Karpas-422 (cell line): ENCODE measurements around the gene MFRP. TPM values are rescaled to one million over a fixed set of nuclear protein-coding genes. Genes with fewer than 3 reads are reported as not detected.

Experiments used
- DNase-seq: peaks from one replicate; pipeline ENCODE4 v3.0.0-alpha.2; 2015
- H2AFZ ChIP-seq: fragments of 200-600 bp; sonication (generic); 2 replicates; pipeline ENCODE4 v1.6.1; 2014; ENCODE audit warnings: antibody characterized with exemption, low read length, mixed read lengths
- H3K27ac ChIP-seq: fragments of 200-600 bp; sonication (generic); 2 replicates; pipeline ENCODE4 v1.5.1; 2014; ENCODE audit warnings: mild to moderate bottlenecking, low read length, moderate library complexity
- H3K27me3 ChIP-seq: fragments of 200-600 bp; sonication (generic); 2 replicates; pipeline ENCODE4 v1.6.1; 2014; ENCODE audit warnings: low read length, mixed read lengths
- H3K36me3 ChIP-seq: fragments of 200-600 bp; sonication (generic); 2 replicates; pipeline ENCODE4 v1.6.1; 2014; ENCODE audit warnings: low read length, mixed read lengths; ENCODE audit not compliant: insufficient read depth
- H3K4me1 ChIP-seq: fragments of 200-600 bp; sonication (generic); 2 replicates; pipeline ENCODE4 v1.6.1; 2014; ENCODE audit warnings: mild to moderate bottlenecking, low read length, mixed read lengths
- H3K4me2 ChIP-seq: fragments of 200-600 bp; sonication (generic); 2 replicates; pipeline ENCODE4 v1.6.1; 2014; ENCODE audit warnings: low read length, low read depth, mild to moderate bottlenecking; ENCODE audit not compliant: poor library complexity, severe bottlenecking
- H3K4me3 ChIP-seq: fragments of 200-600 bp; sonication (generic); 2 replicates; pipeline ENCODE4 v1.5.1; 2014; ENCODE audit warnings: mild to moderate bottlenecking, antibody characterized with exemption, low read length, mixed read lengths
- H3K79me2 ChIP-seq: fragments of 200-600 bp; sonication (generic); 2 replicates; pipeline ENCODE4 v1.6.1; 2014; ENCODE audit warnings: mild to moderate bottlenecking, low read length, mixed read lengths
- H3K9ac ChIP-seq: fragments of 200-600 bp; sonication (generic); 2 replicates; pipeline ENCODE4 v1.6.0; 2014; ENCODE audit warnings: low read length
- H3K9me2 ChIP-seq: fragments of 200-600 bp; sonication (generic), shearing (Covaris generic); replicated peaks from 2 replicates; pipeline ENCODE4 v1.6.0; 2014; ENCODE audit warnings: mild to moderate bottlenecking, low read length, moderate library complexity; ENCODE audit not compliant: insufficient read depth
- H3K9me3 ChIP-seq: fragments of 300-700, 200-600 bp; sonication (generic); 2 replicates; pipeline ENCODE4 v1.6.1; 2014; ENCODE audit warnings: low read length, mixed read lengths
- H4K20me1 ChIP-seq: fragments of 200-600 bp; sonication (generic); 2 replicates; pipeline ENCODE4 v1.6.1; 2014; ENCODE audit warnings: mild to moderate bottlenecking, antibody characterized with exemption, low read length, low read depth; ENCODE audit not compliant: insufficient read depth
- total RNA-seq: library from RNA; depleted of rRNA; stranded (reverse); fragments of >200 nt; shearing (Covaris generic); gene quantifications from 2 replicates; pipeline ENCODE4 v1.2.3, GENCODE V29; 2014; ENCODE audit warnings: low replicate concordance

The MFRP gene
- total RNA-seq, 1 experiment from 2014 or later: not detected

GRCh38 chr11:119332111-119332765 is 14.3 kb downstream of the MFRP start:
- H3K4me2 ChIP-seq: no peak overlapping the region

GRCh38 chr11:119330237-119330636 is 16.3 kb downstream of the MFRP start:
- Histone ChIP-seq H4K20me1 (no peaks in the 10 kb centered on the region), H3K36me3 (no peaks in the 10 kb centered on the region), H3K27me3 (no peaks in the 10 kb centered on the region), H3K4me3 (no peak overlapping the region), H3K9me3 (no peaks in the 10 kb centered on the region), H3K79me2 (peaks cover 7% of the 10 kb centered on the region; the same call in 1 of the 2 replicates), H3K9me2 (no peaks in the 10 kb centered on the region), H3K27ac (no peak overlapping the region), H3K9ac (no peak overlapping the region), H3K4me2 (no peak overlapping the region), H3K4me1 (peaks cover 7% of the 10 kb centered on the region), H2AFZ (no peak overlapping the region)
- DNase-seq: no peak

More at GRCh38 chr11:119332111-119332765, 14.3 kb downstream of the MFRP start:
- Histone ChIP-seq H3K4me3 (no peak overlapping the region), H3K9me3 (no peaks in the 10 kb centered on the region), H3K4me1 (peaks cover 12% of the 10 kb centered on the region), H3K79me2 (peaks cover 10% of the 10 kb centered on the region; the same call in 1 of the 2 replicates), H3K27me3 (no peaks in the 10 kb centered on the region), H3K36me3 (no peaks in the 10 kb centered on the region), H3K27ac (no peak overlapping the region), H4K20me1 (no peaks in the 10 kb centered on the region), H3K9me2 (no peaks in the 10 kb centered on the region), H3K9ac (no peak overlapping the region), H2AFZ (no peak overlapping the region)
- DNase-seq: no peak

GRCh38 chr11:119329320-119329719 is 17.2 kb downstream of the MFRP start:
- no peak for DNase-seq
- Histone ChIP-seq H3K79me2 (no peaks in the 10 kb centered on the region), H3K9me3 (no peaks in the 10 kb centered on the region), H3K4me1 (peaks cover 8% of the 10 kb centered on the region), H3K4me3 (no peak overlapping the region), H3K9me2 (no peaks in the 10 kb centered on the region), H3K36me3 (no peaks in the 10 kb centered on the region), H4K20me1 (no peaks in the 10 kb centered on the region), H3K27me3 (no peaks in the 10 kb centered on the region), H3K27ac (no peak overlapping the region), H3K4me2 (no peak overlapping the region), H3K9ac (no peak overlapping the region), H2AFZ (no peak overlapping the region)

DNA sequence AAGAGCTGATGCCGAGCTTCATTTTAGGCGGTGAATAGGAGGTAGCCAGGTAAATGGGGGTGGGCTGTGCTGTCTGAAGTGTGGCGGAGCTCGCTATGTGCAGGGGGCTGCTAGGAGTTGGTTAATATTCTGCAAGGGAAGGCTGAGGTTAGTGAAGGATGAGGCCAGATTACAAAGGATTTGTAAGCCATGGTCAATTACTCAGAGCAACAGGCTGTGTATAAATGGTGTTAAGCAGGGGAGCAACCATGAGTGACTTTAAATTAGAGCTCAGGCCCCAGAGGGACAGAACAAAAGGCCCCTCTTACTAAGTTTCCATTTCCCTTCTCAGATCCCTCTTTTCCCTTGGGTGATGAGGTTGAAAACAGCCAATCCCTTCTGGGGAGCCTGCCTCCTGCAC is 22.3 kb downstream of the MFRP start:
- Histone ChIP-seq H3K27ac (peak overlapping the region; percentile 64), H3K9me2 (no peaks in the 10 kb centered on the region), H3K9me3 (no peaks in the 10 kb centered on the region), H3K9ac (no peak overlapping the region), H3K4me3 (peak overlapping the region; percentile 34; the same call in 1 of the 2 replicates), H3K4me2 (peak overlapping the region; percentile 42), H3K79me2 (no peaks in the 10 kb centered on the region), H3K27me3 (no peaks in the 10 kb centered on the region), H4K20me1 (no peaks in the 10 kb centered on the region), H3K4me1 (peaks cover 41% of the 10 kb centered on the region), H3K36me3 (no peaks in the 10 kb centered on the region), H2AFZ (no peak overlapping the region)
- peak; percentile 83 for DNase-seq

DNA sequence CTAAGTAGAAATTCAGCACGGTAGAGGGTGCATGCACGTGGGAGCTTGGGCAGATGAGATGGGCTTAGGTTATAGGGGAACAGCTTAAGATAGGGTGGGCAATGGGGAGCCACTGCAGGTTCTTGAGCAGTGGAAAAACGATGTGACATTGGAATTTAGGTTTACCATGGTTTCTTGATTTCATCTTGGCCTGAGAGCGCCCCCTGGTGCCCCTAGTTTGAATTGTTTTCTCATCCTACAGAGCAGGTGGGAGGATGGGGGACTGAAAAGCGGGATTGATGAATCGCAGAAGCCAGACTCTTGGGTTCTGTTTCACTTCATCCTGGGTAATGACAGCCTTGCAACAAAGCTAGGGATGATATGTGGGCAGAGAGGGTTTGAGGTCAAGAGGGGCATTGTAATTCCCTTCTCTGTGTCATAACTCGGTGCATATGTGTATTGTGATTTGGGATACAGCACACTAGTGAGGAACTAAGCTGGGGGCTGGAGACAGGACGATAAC is 22.9 kb downstream of the MFRP start:
- H3K9ac ChIP-seq: no peak overlapping the region
- H3K36me3 ChIP-seq: no peaks in the 10 kb centered on the region
- H3K9me2 ChIP-seq: no peaks in the 10 kb centered on the region
- H3K27ac ChIP-seq: peak overlapping the region; percentile 64
- DNase-seq: peak; percentile 83
- H3K4me1 ChIP-seq: peaks cover 47% of the 10 kb centered on the region
- H3K27me3 ChIP-seq: no peaks in the 10 kb centered on the region
- H3K9me3 ChIP-seq: no peaks in the 10 kb centered on the region
- H2AFZ ChIP-seq: no peak overlapping the region
- peak overlapping the region; percentile 34; the same call in 1 of the 2 replicates for H3K4me3 ChIP-seq
- H3K4me2 ChIP-seq: peak overlapping the region; percentile 42
- no peaks in the 10 kb centered on the region for H4K20me1 ChIP-seq
- no peaks in the 10 kb centered on the region for H3K79me2 ChIP-seq

GRCh38 chr11:119322921-119323531 is 23.5 kb downstream of the MFRP start:
- Histone ChIP-seq H3K4me1 (peaks cover 49% of the 10 kb centered on the region), H3K9me3 (no peaks in the 10 kb centered on the region), H3K27ac (no peak overlapping the region), H3K27me3 (no peaks in the 10 kb centered on the region), H3K36me3 (no peaks in the 10 kb centered on the region), H3K4me2 (no peak overlapping the region), H3K9me2 (no peaks in the 10 kb centered on the region), H2AFZ (no peak overlapping the region), H3K9ac (no peak overlapping the region), H4K20me1 (no peaks in the 10 kb centered on the region), H3K79me2 (no peaks in the 10 kb centered on the region), H3K4me3 (no peak overlapping the region)
- no peak for DNase-seq

DNA sequence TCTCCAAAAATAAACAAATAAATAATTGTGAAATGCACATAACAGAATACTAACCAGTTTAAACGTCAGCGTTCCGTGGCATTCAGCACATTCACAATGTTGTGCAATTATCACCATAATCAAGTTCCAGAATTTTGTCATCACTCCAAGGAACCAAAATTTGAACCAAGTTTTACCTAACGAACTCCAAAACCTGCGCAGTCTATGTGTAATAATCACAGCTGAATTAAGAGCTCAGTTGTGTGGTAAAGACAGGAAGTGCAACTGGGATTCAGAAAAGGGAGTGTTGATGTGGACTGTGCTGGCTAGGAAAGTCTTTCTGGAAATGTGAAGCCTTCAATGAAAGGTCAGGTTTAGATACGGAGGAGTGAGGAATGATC is 24.2 kb downstream of the MFRP start:
- H3K9me3 ChIP-seq: no peaks in the 10 kb centered on the region
- peak overlapping the region; percentile 69; the same call in 1 of the 2 replicates for H3K4me3 ChIP-seq
- no peak for DNase-seq
- H3K4me2 ChIP-seq: peak overlapping the region; percentile 85
- no peak overlapping the region for H2AFZ ChIP-seq
- H3K4me1 ChIP-seq: peaks cover 51% of the 10 kb centered on the region
- no peak overlapping the region for H3K27ac ChIP-seq
- H4K20me1 ChIP-seq: no peaks in the 10 kb centered on the region
- no peaks in the 10 kb centered on the region for H3K79me2 ChIP-seq
- no peaks in the 10 kb centered on the region for H3K9me2 ChIP-seq
- no peaks in the 10 kb centered on the region for H3K27me3 ChIP-seq
- no peaks in the 10 kb centered on the region for H3K36me3 ChIP-seq
- peak overlapping the region; percentile 78; the same call in 1 of the 2 replicates for H3K9ac ChIP-seq

GRCh38 chr11:119320776-119321524 is 25.6 kb downstream of the MFRP start:
- H3K9me2 ChIP-seq: no peaks in the 10 kb centered on the region
- no peaks in the 10 kb centered on the region for H4K20me1 ChIP-seq
- DNase-seq: peak; percentile 79
- H3K36me3 ChIP-seq: no peaks in the 10 kb centered on the region
- H3K4me3 ChIP-seq: peak overlapping the region; percentile 69
- no peaks in the 10 kb centered on the region for H3K79me2 ChIP-seq
- peak overlapping the region; percentile 89 for H2AFZ ChIP-seq
- peak overlapping the region; percentile 57 for H3K27ac ChIP-seq
- H3K9ac ChIP-seq: peak overlapping the region; percentile 78
- H3K4me1 ChIP-seq: peaks cover 63% of the 10 kb centered on the region
- peak overlapping the region; percentile 85 for H3K4me2 ChIP-seq
- no peaks in the 10 kb centered on the region for H3K9me3 ChIP-seq
- H3K27me3 ChIP-seq: no peaks in the 10 kb centered on the region
